GM19328 (cell line): ENCODE results near the gene MTR.

Source experiments
- ATAC-seq: cut with Tn5 transposase; IDR thresholded peaks from one replicate; pipeline ENCODE4 v1.9.1; 2021; ENCODE audit warnings: mild to moderate bottlenecking, moderate library complexity; ENCODE audit not compliant: unreplicated experiment

Gene MTR

GRCh38 chr1:236861560-236862218, 66.6 kb downstream of the MTR start:
- ATAC-seq: no peak

- no peak for ATAC-seq
These were observed 67.1 kb downstream of the MTR start for GRCh38 chr1:236862219-236862591.

- no peak for ATAC-seq
These were observed 67.6 kb downstream of the MTR start for GRCh38 chr1:236862615-236863211.

GRCh38 chr1:236864211-236864610, 69.1 kb downstream of the MTR start:
- no peak for ATAC-seq

- ATAC-seq: no peak
These were observed 70.1 kb downstream of the MTR start for GRCh38 chr1:236864996-236865817.

- no peak for ATAC-seq
These were observed 70.7 kb downstream of the MTR start for GRCh38 chr1:236865818-236866155.

- peak; percentile 70 for ATAC-seq
These were observed 73.8 kb downstream of the MTR start for GRCh38 chr1:236868625-236869467.

GRCh38 chr1:236869911-236870310, 74.8 kb downstream of the MTR start:
- ATAC-seq: no peak

GRCh38 chr1:236870721-236871120, 75.6 kb downstream of the MTR start:
- ATAC-seq: no peak

GRCh38 chr1:236872075-236872666, 77.1 kb downstream of the MTR start:
- ATAC-seq: no peak

GRCh38 chr1:236875975-236876374, 80.9 kb downstream of the MTR start:
- ATAC-seq: no peak

GRCh38 chr1:236877661-236878060, 82.6 kb downstream of the MTR start:
- no peak for ATAC-seq

- ATAC-seq: no peak
These were observed 85.1 kb downstream of the MTR start for GRCh38 chr1:236880209-236880608.

GRCh38 chr1:236882678-236883077, 87.6 kb downstream of the MTR start:
- no peak for ATAC-seq

- ATAC-seq: no peak
These were observed 91.1 kb downstream of the MTR start for GRCh38 chr1:236886199-236886598.

GRCh38 chr1:236887081-236887480, 92.0 kb downstream of the MTR start:
- no peak for ATAC-seq

GRCh38 chr1:236888126-236888525, 93.0 kb downstream of the MTR start:
- no peak for ATAC-seq

GRCh38 chr1:236888903-236889302, 93.8 kb downstream of the MTR start:
- ATAC-seq: no peak

GRCh38 chr1:236890152-236891056, 95.3 kb downstream of the MTR start:
- no peak for ATAC-seq
